Aorta (tissue), 5 donors: ENCODE results near the gene ZNF18. TPM values are rescaled to one million over a fixed set of nuclear protein-coding genes. Genes with fewer than 3 reads are reported as not detected.
A peak's percentile ranks its signal among the peaks of the same experiment; 100 is the strongest.
"Not testable (repeated sequence)": the region's sequence is repeated elsewhere in the genome, so short reads cannot be mapped to it uniquely, and the experiment has no call there.

ENCODE experiments used
- ATAC-seq: fragments of 200-7000 bp; cut with Tn5 transposase; one replicate; pipeline ENCODE4 v1.9.1; 2022; ENCODE audit warnings: moderate library complexity; ENCODE audit not compliant: low FRiP score
- DNase-seq, 2 donors: peaks; one replicate each; pipeline ENCODE4 v3.0.0-alpha.2; 2020
- H3K27ac ChIP-seq, 2 donors: one replicate each; pipeline ENCODE4 v1.5.1; 2013; ENCODE audit warnings: low read length in 2 of 2, mild to moderate bottlenecking in 2 of 2, moderate library complexity in 2 of 2, control low read depth in 1 of 2, inconsistent platforms in 1 of 2, low read depth in 1 of 2
- H3K27me3 ChIP-seq, 2 donors: one replicate each; pipeline ENCODE4 v1.6.1; 2013; ENCODE audit warnings: control low read depth in 1 of 2, low read length in 1 of 2, mild to moderate bottlenecking in 1 of 2, moderate library complexity in 1 of 2; ENCODE audit not compliant: insufficient read depth in 2 of 2, control insufficient read depth in 1 of 2
- H3K36me3 ChIP-seq, 2 donors: one replicate each; pipeline ENCODE4 v1.6.1; 2013; ENCODE audit warnings: control low read depth in 1 of 2, low read length in 1 of 2, mild to moderate bottlenecking in 1 of 2; ENCODE audit not compliant: insufficient read depth in 2 of 2, control insufficient read depth in 1 of 2
- H3K4me1 ChIP-seq, 2 donors: one replicate each; pipeline ENCODE4 v1.6.1; 2013; ENCODE audit warnings: low read length in 2 of 2, control low read depth in 1 of 2, mild to moderate bottlenecking in 1 of 2, moderate library complexity in 1 of 2; ENCODE audit not compliant: insufficient read depth in 2 of 2, control insufficient read depth in 1 of 2
- H3K4me3 ChIP-seq, 2 donors: one replicate each; pipeline ENCODE4 v1.5.1; 2013; ENCODE audit warnings: low read length in 2 of 2, control low read depth in 1 of 2, mild to moderate bottlenecking in 1 of 2
- H3K9me3 ChIP-seq: one replicate; pipeline ENCODE4 v1.6.1; 2013; ENCODE audit warnings: mild to moderate bottlenecking, low read length; ENCODE audit not compliant: control insufficient read depth
- WGBS, 2 donors: extraction: QIAGEN DNeasy Blood & Tissue Kit; methylation state at CpG; one replicate each; pipeline ENCODE4 v1.1.7; 2013; 5-methylcytosine and 5-hydroxymethylcytosine counted together
- intact Hi-C, 2 donors: fragments of 100-400 bp; cut with DNase I; formaldehyde crosslinking; loops; one replicate each; pipeline versions ENCODE4 v1.14.2 to v1.15.0; 2022
- polyA plus RNA-seq, 2 donors: library from polyadenylated mRNA; stranded (reverse); fragments of 200-250 nt; gene quantifications; one replicate each; pipeline ENCODE4 v1.2.3, GENCODE V29; 2013
- total RNA-seq, 2 donors: library from RNA; stranded (reverse); fragmentation: NEBNext Ultra II Directional; extraction: Animal tissue kit (Norgen Biotek cat#: 25700); gene quantifications; one replicate each; pipeline ENCODE4 v1.2.1, GENCODE V29; 2021
- donor health status: healthy with polysubstance abuse.
- donor health status: Bipolar disorder and iron deficiency.
- donor health status: DM: no; HTN: no; CAD: no.
- donor health status: DM: no; HTN: no; CAD: no.
- donor health status: DM: yes; HTN: yes; CAD: no.

The ZNF18 gene
- total and polyA plus RNA-seq, 4 donors, result 2.9 to 10.5 (median 7.4) TPM

DNA sequence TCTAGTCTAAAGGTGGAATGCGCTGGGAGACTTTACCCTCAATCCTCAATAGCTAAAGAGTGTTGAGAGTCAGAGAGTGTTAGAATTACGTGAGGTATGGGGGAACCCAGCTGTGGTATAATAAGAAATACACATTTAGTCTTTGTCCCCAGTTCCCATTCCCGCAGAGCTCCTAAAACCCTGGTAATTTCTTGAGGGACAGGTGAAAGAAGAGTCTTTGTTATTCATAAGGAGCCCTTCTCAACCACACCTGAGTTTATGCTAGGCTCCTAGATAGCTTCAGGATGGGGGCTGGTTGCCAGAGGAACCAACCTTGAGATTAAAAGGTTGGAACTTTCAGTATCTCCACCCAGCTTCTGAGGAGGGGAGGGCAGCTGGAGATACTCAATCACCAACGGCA lies 5.8 kb downstream of the ZNF18 start:
- Histone ChIP-seq H3K36me3 (peaks cover 0 to 9% of the 10 kb centered on the region in 2 donors), H3K4me3 (no peak overlapping the region), H3K27me3 (no peaks in the 10 kb centered on the region), H3K9me3 (no peaks in the 10 kb centered on the region), H3K27ac (no peak overlapping the region), H3K4me1 (no peaks in the 10 kb centered on the region)
- ATAC-seq (no peak), DNase-seq (no peak)
- intact Hi-C loops, result no loop called here
- 66% methylated on average over 4 of the region's 4 CpGs for WGBS, 2 donors

DNA sequence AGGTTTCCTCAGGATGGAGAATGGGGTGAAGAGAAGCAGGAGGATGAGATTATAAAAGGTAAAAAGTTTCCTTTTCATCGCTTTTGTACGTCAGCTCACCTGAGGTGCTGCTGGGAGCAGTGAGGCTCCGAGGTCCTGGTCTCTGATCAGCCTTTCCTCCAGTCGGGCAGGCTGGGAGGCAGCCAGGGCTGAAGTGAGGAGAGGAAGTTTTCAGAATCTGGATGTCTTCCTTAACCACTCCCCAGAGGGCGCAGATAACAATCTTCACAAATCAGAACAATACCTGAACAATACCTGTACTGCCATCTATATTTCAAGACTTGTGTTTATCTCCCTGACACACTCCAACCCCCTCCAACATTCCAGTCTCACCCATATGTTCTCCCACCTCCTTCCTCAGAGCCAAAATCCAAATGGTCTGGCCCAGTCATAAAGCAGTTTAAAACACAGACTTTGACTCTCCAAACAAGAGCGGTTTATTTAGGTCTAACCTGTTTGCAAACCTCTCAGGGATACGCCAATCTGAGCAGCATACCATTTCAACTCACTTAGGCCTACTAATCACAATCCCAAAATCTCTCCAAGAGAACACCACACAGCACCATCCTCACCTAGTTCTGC lies 6.8 kb downstream of the ZNF18 start:
- 87 to 90% methylated on average over 7 of the region's 7 CpGs for WGBS, 2 donors
- Histone ChIP-seq H3K4me3 (no peak overlapping the region), H3K27ac (no peak overlapping the region), H3K36me3 (peaks cover 0 to 9% of the 10 kb centered on the region in 2 donors), H3K27me3 (no peaks in the 10 kb centered on the region), H3K4me1 (no peaks in the 10 kb centered on the region), H3K9me3 (no peaks in the 10 kb centered on the region)
- intact Hi-C loops, result no loop called here
- DNase-seq (no peak), ATAC-seq (no peak)

DNA sequence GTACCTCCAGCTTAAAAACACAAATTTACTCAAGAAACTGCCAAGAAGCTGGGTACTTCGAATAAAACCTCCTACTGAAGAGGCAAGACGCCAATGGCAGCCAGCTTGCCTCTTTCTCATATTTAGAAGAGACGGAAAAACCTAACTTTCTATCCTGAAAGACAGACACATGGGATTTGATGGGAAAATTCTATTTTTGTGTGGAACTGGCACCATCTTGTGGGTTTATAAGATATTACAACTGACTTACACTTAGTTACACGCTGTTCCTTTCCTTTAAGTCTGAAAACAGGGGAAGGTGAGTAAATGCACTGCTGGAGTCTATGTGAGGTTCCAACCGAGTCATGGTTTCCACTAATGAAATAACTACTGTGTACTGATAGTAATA lies 10.3 kb downstream of the ZNF18 start:
- 8 to 15% methylated on average over 5 of the region's 5 CpGs for WGBS, 2 donors
- Histone ChIP-seq H3K27me3 (no peaks in the 10 kb centered on the region), H3K36me3 (peaks cover 5 to 14% of the 10 kb centered on the region in 2 donors), H3K4me3 (no peak overlapping the region), H3K9me3 (no peaks in the 10 kb centered on the region), H3K27ac (no peak overlapping the region), H3K4me1 (no peaks in the 10 kb centered on the region)
- ATAC-seq (peak; percentile 76), DNase-seq (no peak)
- intact Hi-C loops, result loop anchor here in 1 of 2 donors (10.0 kb wide), 1 partner anchor 1112 kb away; no protein-coding TSS in a partner anchor

DNA sequence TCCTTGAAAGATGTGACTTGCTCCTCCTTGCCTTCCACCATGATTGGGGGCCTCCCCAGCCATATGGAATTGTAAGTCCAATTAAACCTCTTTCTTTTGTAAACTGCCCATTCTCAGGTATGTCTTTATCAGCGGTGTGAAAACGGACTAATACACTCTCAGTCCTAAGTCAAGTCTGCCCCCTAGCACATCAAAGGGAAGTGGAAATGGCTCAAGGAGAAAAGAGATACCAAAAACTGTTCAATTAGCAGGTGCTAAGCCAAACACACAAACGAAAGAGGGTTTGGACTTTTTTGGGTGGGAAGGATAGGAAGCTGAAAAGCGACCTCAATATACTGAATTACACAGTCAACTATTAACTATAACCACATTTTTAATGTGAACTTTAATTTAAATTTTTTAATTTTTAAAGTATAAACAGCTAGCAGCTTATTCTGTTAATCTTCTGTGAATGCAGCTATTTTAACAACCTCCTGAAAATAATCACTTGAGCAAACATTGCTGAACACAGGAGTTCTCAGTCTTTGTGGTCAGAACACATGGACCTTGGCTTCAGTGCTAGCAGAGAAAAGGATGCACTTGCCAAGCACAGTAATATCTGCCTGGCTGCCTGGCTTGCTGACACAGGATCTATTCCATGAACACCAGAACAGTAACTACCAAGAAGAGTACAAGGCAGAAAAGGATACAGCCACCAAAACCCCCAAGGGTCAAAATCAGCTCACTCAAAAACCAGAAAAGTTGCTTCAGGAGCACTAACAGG lies 10.9 kb downstream of the ZNF18 start:
- Histone ChIP-seq H3K4me1 (no peaks in the 10 kb centered on the region), H3K27me3 (no peaks in the 10 kb centered on the region), H3K36me3 (peaks cover 5 to 10% of the 10 kb centered on the region in 2 donors), H3K9me3 (no peaks in the 10 kb centered on the region), H3K27ac (no peak overlapping the region), H3K4me3 (no peak overlapping the region)
- ATAC-seq (peak; percentile 63), DNase-seq (no peak)
- intact Hi-C loops, result loop anchor here in 1 of 2 donors (10.0 kb wide), 1 partner anchor 1112 kb away; no protein-coding TSS in a partner anchor
- WGBS, 2 donors, result 77 to 78% methylated on average over 4 of the region's 4 CpGs

DNA sequence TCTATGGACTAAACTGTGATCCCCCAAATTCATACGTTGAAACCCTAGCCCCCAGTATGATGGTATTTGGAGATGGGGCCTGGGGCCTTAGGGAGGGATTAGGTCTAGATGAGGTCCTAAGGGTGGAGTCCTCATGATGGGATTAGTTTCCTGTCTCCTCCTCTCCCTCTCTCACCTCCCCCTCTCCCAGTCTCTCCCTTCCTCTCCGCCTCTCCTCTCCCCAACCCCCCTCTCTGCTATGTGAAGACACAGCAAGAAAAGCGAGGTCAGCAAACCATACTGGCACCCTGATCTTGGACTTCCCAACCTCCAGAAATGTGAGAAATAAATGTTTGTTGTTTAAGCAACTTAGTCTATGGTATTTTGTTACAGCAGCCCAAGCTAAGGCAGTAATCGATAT lies 15.4 kb downstream of the ZNF18 start:
- no peaks in the 10 kb centered on the region for H3K9me3 ChIP-seq
- ATAC-seq (no peak), DNase-seq (no peak)
- H3K27me3 ChIP-seq, result no peaks in the 10 kb centered on the region
- no peaks in the 10 kb centered on the region for H3K4me1 ChIP-seq
- intact Hi-C loops, result loop anchor here in 1 of 2 donors (10.0 kb wide), 1 partner anchor 1107 kb away; no protein-coding TSS in a partner anchor
- 96% methylated on average over 4 of the region's 4 CpGs for WGBS, 2 donors
- H3K36me3 ChIP-seq, result peaks cover 12 to 18% of the 10 kb centered on the region in 2 donors
- no peak overlapping the region for H3K27ac ChIP-seq
- H3K4me3 ChIP-seq, result no peak overlapping the region

DNA sequence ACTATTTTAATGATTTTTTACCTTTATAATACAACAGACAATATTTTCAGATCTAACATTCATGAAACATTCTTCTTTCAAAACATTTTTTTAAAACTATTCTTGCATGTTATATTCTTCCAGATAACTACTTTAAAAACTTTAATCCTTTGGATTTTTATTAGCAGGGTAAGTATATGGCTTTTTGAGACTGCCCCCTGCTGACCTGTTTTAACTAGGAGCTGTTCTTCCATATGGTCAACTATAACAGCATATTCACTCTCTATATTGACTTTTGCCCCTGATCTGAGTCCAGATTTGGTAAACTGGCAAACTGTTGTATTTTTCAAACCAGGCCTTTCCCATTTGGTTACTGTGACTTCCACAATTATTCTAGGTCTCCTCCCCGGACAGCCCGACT lies 16.5 kb downstream of the ZNF18 start:
- no peak overlapping the region for H3K27ac ChIP-seq
- H3K9me3 ChIP-seq, result no peaks in the 10 kb centered on the region
- H3K4me3 ChIP-seq, result no peak overlapping the region
- DNase-seq, result no peak
- WGBS, 2 donors, result 67 to 71% methylated on average over 2 of the region's 2 CpGs
- no peaks in the 10 kb centered on the region for H3K4me1 ChIP-seq
- H3K27me3 ChIP-seq, result no peaks in the 10 kb centered on the region
- ATAC-seq, result no peak
- intact Hi-C loops, result loop anchor here in 1 of 2 donors (10.0 kb wide), 1 partner anchor 1106 kb away; no protein-coding TSS in a partner anchor
- H3K36me3 ChIP-seq, result peaks cover 12 to 18% of the 10 kb centered on the region in 2 donors

DNA sequence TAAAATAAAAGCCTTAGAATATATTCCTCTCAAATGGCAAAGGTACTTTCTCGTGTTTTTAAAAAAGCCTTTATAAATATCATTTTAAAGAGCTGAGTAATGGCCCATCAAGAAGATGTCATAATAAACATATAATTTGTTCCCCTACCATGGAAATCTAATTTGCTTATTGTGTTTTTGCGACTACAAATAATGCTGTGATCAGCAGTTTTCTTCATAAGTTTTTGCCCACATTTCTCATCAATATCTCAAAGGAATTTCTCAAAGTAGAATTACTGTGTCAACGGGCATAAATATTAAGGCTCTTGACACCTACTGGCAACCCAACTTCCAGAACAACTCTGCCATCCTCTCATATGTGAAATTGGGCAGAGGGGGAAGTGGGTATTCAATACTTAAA lies 17.5 kb downstream of the ZNF18 start:
- Histone ChIP-seq H3K4me3 (no peak overlapping the region), H3K27me3 (no peaks in the 10 kb centered on the region), H3K9me3 (no peaks in the 10 kb centered on the region), H3K36me3 (peaks cover 12 to 18% of the 10 kb centered on the region in 2 donors), H3K27ac (no peak overlapping the region), H3K4me1 (no peaks in the 10 kb centered on the region)
- WGBS, 2 donors, result 80 to 84% methylated on average over 3 of the region's 3 CpGs
- intact Hi-C loops, result loop anchor here in 1 of 2 donors (10.0 kb wide), 1 partner anchor 1105 kb away; no protein-coding TSS in a partner anchor
- ATAC-seq (no peak), DNase-seq (no peak)

DNA sequence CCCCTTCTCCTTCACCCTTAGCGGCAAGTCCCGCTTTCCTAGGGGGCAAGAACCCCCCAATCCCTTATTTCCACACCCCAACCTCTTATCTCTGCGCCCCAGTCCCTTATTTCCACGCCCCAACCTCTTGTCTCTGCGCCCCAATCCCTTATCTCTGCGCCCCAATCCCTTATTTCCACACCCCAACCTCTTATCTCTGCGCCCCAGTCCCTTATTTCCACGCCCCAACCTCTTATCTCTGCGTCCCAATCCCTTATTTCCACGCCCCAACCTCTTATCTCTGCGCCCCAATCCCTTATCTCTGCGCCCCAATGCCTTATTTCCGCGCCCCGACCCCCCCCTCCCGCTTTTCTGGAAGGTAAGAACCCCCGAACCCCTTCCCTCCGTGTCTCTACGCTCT lies 24.5 kb downstream of the ZNF18 start:
- H3K36me3 ChIP-seq, H3K9me3 ChIP-seq, H3K4me3 ChIP-seq, intact Hi-C loops, H3K4me1 ChIP-seq, ATAC-seq, H3K27ac ChIP-seq, H3K27me3 ChIP-seq, DNase-seq: not testable (repeated sequence)
- WGBS, 2 donors, result 93 to 98% methylated on average over 19 of the region's 19 CpGs
